Ishikawa (cell line): ENCODE results near the gene WBP2.

Experiments used
- CEBPB ChIP-seq: IDR thresholded peaks from 2 replicates; pipeline ENCODE4 v1.6.1; 2012
- CREB1 ChIP-seq: IDR thresholded peaks from 2 replicates; pipeline ENCODE4 v1.6.1; 2012; ENCODE audit warnings: low read depth
- EGR1 ChIP-seq: IDR thresholded peaks from 2 replicates; pipeline ENCODE4 v1.6.1; 2012
- EP300 ChIP-seq: IDR thresholded peaks from 2 replicates; pipeline ENCODE4 v1.6.1; 2012; ENCODE audit warnings: borderline replicate concordance
- MAX ChIP-seq: IDR thresholded peaks from 2 replicates; pipeline ENCODE4 v1.6.1; 2012
- RAD21 ChIP-seq: IDR thresholded peaks from 2 replicates; pipeline ENCODE4 v1.6.1; 2012; ENCODE audit warnings: low read depth
- REST ChIP-seq: IDR thresholded peaks from 2 replicates; pipeline ENCODE4 v1.6.1; 2012; ENCODE audit warnings: low read depth, mild to moderate bottlenecking
- TAF1 ChIP-seq: IDR thresholded peaks from 2 replicates; pipeline ENCODE4 v1.6.1; 2012; ENCODE audit warnings: low read depth, mild to moderate bottlenecking
- TCF12 ChIP-seq: IDR thresholded peaks from 2 replicates; pipeline ENCODE4 v1.6.1; 2012; ENCODE audit warnings: low read depth
- USF1 ChIP-seq: IDR thresholded peaks from 2 replicates; pipeline ENCODE4 v1.6.1; 2012
- YY1 ChIP-seq: IDR thresholded peaks from 2 replicates; pipeline ENCODE4 v1.6.1; 2012; ENCODE audit warnings: low read depth
- ZBTB7A ChIP-seq: IDR thresholded peaks from 2 replicates; pipeline ENCODE4 v1.6.1; 2012; ENCODE audit warnings: low read depth

- TF ChIP-seq CREB1 = no peak
- TF ChIP-seq ZBTB7A = 0 out of 2 replicates have a peak, but pooled peaks have one; percentile 2
- no peak for TF ChIP-seq EP300
- no peak for TF ChIP-seq CEBPB
- no peak for TF ChIP-seq RAD21
- TF ChIP-seq REST = no peak
- TF ChIP-seq TCF12 = no peak
- TF ChIP-seq MAX = no peak
- TF ChIP-seq YY1 = no peak
- TF ChIP-seq USF1 = no peak
- no peak for TF ChIP-seq TAF1
- TF ChIP-seq EGR1 = no peak
Measured at GRCh38 chr17:75892556-75893224, 37.6 kb upstream of the WBP2 start.
